GM23248 (cell line): ENCODE measurements around the gene OR2C1.

Experiments
- EZH2 ChIP-seq: fragments of 200-600 bp; sonication (generic); IDR thresholded peaks from 2 replicates; pipeline ENCODE4 v1.6.1; 2018; ENCODE audit warnings: antibody characterized with exemption, mild to moderate bottlenecking; ENCODE audit not compliant: insufficient read depth, poor library complexity, severe bottlenecking
- EZH2phosphoT487 ChIP-seq: fragments of 200-600 bp; sonication (generic); IDR thresholded peaks from 2 replicates; pipeline ENCODE4 v1.6.1; 2018; ENCODE audit warnings: antibody characterized with exemption, moderate library complexity, mild to moderate bottlenecking, low read depth; ENCODE audit not compliant: insufficient read depth

DNA sequence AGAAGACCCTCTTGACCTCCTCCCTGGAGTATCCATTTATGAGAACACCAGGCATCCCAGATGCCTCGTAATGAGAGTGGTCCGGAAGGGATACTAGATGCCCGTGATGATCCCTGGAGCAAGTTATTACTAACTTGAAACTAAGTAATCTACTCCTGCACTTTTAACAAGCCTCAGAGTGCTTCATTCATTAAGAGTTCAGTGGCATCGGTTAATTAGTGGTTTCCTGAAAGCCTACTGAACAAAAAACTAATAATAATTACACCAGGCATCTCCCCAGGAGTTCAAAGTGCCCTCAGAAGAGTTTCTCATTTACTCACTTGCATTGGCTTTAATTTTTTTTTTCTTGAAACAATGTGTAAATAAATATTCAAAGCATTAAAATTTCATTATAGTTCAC, 28.2 kb upstream of the OR2C1 start:
- TF ChIP-seq EZH2phosphoT487 (no peak), EZH2 (no peak)
